ENCODE measurements around the gene RPS6KA5. TPM values are rescaled to one million over a fixed set of nuclear protein-coding genes. Genes with fewer than 3 reads are reported as not detected.

The RPS6KA5 gene
- total and polyA plus RNA-seq, 9 of the 15 experiments (the other 6 are each of a cell fraction or from before 2014, with no cell fraction given), result 0.88 to 7.7 (median 4.7) TPM

GRCh38 chr14:91060351-91061055, at the start of gene RPS6KA5 (continued):
- no peak for TF ChIP-seq ZNF318 (IDR thresholded peaks at IDR 0.05; ENCODE audit: borderline replicate concordance in 1 of 2, low read depth in 1 of 2)
- TF ChIP-seq REST (IDR thresholded peaks at IDR 0.05; ENCODE audit: borderline replicate concordance), result 0 out of 2 replicates have a peak, but pooled peaks have one; percentile 9
- TF ChIP-seq REST (CRISPR knock-in tag; IDR thresholded peaks at IDR 0.05; ENCODE audit: low read depth), result no peak
- no peak for TF ChIP-seq ARID3A (IDR thresholded peaks at IDR 0.05; ENCODE audit: borderline replicate concordance, low read depth, low read length)
- TF ChIP-seq ZNF830 (CRISPR knock-in tag; IDR thresholded peaks at IDR 0.05), result no peak
- no peak for TF ChIP-seq ZNF253 (CRISPR knock-in tag; conservative IDR thresholded peaks at IDR 0.05)
- TF ChIP-seq ELK3 (CRISPR knock-in tag; IDR thresholded peaks at IDR 0.05), result no peak
